ENCODE results near the gene NMRK2.

Gene NMRK2

DNA sequence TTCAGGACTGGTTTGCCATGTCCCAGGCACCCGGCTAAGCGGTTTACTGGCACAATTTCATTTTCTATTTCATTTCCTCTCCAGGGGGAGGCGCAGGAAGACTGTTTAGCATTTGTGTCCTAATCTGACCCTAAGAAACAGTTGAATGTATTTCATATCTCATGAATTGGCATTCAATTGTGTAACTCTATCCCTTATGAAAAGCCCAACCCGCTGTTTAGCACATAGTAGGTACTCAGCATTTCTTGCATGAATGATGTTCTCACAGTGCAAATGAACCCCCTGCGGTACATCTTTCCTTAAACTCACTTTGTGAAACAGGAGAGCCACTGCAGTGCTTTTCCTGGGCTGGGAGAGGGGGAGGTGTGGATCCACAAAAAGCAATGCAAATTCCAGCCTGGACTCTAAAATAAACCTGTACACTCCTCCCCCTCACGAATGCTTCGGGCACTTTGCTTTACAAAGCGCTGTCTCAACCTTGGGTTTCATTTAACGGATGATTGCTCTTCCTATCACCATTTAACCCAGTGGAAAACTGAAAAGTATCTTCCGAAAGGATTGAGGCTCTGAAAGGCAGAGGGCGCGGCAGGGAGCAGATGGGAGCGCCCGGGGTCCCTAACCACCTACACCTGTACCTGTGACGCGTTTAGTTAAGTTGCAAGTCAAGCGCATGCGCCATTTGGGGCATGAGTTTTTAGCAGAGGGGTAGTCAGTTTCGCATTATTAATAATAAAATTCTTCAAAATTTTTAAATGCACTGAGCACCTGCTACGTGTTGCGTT is 53.6 kb downstream of the NMRK2 start:
- DNase-seq (ENCODE audit: low spot score) = peak; percentile 59
- Mint-ChIP-seq H3K4me3 (peak overlapping the region; percentile 98), H3K27ac (peak overlapping the region; percentile 95), H3K9me3 (peaks cover 4% of the 10 kb centered on the region), H3K4me1 (ENCODE audit: low read depth) (peaks cover 36% of the 10 kb centered on the region), H3K36me3 (ENCODE audit: low read depth) (peaks cover 37% of the 10 kb centered on the region), H3K27me3 (ENCODE audit: low read depth) (no peaks in the 10 kb centered on the region)

DNA sequence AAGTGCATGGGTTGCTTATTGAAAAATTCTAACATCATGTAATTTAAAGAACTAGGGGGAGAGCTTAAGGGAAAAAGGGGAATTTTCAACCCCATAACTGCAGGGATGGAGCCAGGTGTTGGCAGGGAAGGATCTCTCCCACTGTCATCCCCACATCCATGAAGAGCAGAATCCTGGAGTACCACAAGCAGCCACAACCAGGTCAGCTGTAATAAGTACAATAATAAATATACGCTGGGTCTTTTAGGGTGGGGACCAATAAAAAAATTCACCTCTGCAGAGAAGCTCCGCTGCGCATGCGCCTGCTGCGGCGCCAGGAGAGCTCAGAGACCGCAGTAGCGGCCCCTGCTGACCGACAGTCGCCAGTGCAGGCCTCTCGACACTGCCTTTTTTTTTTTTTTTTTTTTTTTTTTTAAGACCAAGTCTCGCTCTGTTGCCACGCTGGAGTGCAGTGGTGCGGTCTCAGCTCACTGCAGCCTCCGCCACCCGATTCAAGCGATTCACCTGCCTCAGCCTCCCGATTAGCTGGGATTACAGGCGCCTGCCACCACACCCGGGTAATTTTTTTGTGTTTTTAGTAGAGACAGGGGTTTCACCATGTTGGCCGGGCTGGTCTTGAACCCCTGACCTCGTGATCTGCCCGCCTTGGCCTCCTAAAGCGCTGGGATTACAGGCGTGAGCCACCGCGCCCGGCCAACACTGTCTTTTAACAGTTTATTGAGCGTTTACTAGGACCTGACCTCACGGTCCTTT is 54.9 kb downstream of the NMRK2 start:
- Mint-ChIP-seq H3K27ac (peak overlapping the region; percentile 77), H3K36me3 (ENCODE audit: low read depth) (peaks cover 24% of the 10 kb centered on the region), H3K9me3 (peaks cover 4% of the 10 kb centered on the region), H3K27me3 (ENCODE audit: low read depth) (no peaks in the 10 kb centered on the region), H3K4me1 (ENCODE audit: low read depth) (peaks cover 32% of the 10 kb centered on the region), H3K4me3 (peak overlapping the region; percentile 98)
- peak; percentile 87 for DNase-seq (ENCODE audit: low spot score)

DNA sequence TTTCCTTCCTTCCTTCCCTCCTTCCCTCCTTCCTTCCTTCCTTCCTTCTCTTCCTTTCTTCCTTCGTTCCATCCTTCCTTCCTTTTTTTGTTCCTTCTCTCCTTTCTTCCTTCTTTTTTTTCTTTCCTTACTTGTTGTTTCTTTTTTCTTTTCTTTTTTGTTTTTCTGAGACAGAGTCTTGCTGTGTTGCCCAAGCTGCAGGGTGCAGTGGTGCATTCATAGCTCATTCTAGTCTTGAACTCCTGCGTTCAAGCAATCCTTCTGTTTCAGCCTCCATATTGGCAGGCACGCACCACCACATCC is 57.9 kb downstream of the NMRK2 start:
- H3K4me1 Mint-ChIP-seq (ENCODE audit: low read depth) = peaks cover 20% of the 10 kb centered on the region
- H3K27ac Mint-ChIP-seq = no peak overlapping the region
- DNase-seq (ENCODE audit: low spot score) = no peak
- H3K27me3 Mint-ChIP-seq (ENCODE audit: low read depth) = no peaks in the 10 kb centered on the region
- no peaks in the 10 kb centered on the region for H3K36me3 Mint-ChIP-seq (ENCODE audit: low read depth)
- H3K4me3 Mint-ChIP-seq = peak overlapping the region; percentile 11
- peaks cover 4% of the 10 kb centered on the region for H3K9me3 Mint-ChIP-seq

All from T-helper 2 cell treated with Interferon-gamma antibody and Interleukin-4, amounts not matched to agents 5 μg/mL and 100 μg/mL, for 36 hours (primary cell).